ENCODE results near the gene MBNL2.

Gene MBNL2

GRCh38 chr13:97395447-97396136 lies 173.5 kb downstream of the MBNL2 start:
- Histone ChIP-seq H3K4me3 (ENCODE audit: low read length) (no peak overlapping the region), H2AFZ (ENCODE audit: low read depth, low read length) (no peak overlapping the region), H3K9me3 (ENCODE audit: insufficient read depth, low read length) (no peaks in the 10 kb centered on the region), H4K20me1 (ENCODE audit: insufficient read depth, low read length) (no peaks in the 10 kb centered on the region), H3K27ac (ENCODE audit: low read length) (no peak overlapping the region), H3K27me3 (ENCODE audit: low read depth, low read length) (no peaks in the 10 kb centered on the region), H3K9ac (ENCODE audit: low read length) (no peak overlapping the region), H3K4me1 (ENCODE audit: low read length) (no peaks in the 10 kb centered on the region), H3K79me2 (ENCODE audit: low read length) (no peaks in the 10 kb centered on the region), H3K36me3 (replicated peaks; ENCODE audit: low read depth, low read length) (no peaks in the 10 kb centered on the region), H3K4me2 (ENCODE audit: low read length) (no peak overlapping the region)
- no peak for TF ChIP-seq CTCF (IDR thresholded peaks at IDR 0.05; ENCODE audit: low read depth, low read length)
- no peak for TF ChIP-seq EZH2phosphoT487 (IDR thresholded peaks at IDR 0.05; ENCODE audit: low read depth)

GRCh38 chr13:97397267-97397666 lies 175.1 kb downstream of the MBNL2 start:
- H3K9me3 ChIP-seq (ENCODE audit: insufficient read depth, low read length), result no peaks in the 10 kb centered on the region; the same call in 1 of the 2 replicates
- H3K27ac ChIP-seq (ENCODE audit: low read length), result no peak overlapping the region
- H4K20me1 ChIP-seq (ENCODE audit: insufficient read depth, low read length), result no peaks in the 10 kb centered on the region
- no peaks in the 10 kb centered on the region for H3K4me1 ChIP-seq (ENCODE audit: low read length)
- H3K4me2 ChIP-seq (ENCODE audit: low read length), result no peak overlapping the region
- no peak overlapping the region for H3K4me3 ChIP-seq (ENCODE audit: low read length)
- H3K79me2 ChIP-seq (ENCODE audit: low read length), result no peaks in the 10 kb centered on the region
- H3K36me3 ChIP-seq (replicated peaks; ENCODE audit: low read depth, low read length), result no peaks in the 10 kb centered on the region
- no peak for TF ChIP-seq EZH2phosphoT487 (IDR thresholded peaks at IDR 0.05; ENCODE audit: low read depth)
- no peak for TF ChIP-seq CTCF (IDR thresholded peaks at IDR 0.05; ENCODE audit: low read depth, low read length)
- no peak overlapping the region for H2AFZ ChIP-seq (ENCODE audit: low read depth, low read length)
- H3K9ac ChIP-seq (ENCODE audit: low read length), result no peak overlapping the region
- no peaks in the 10 kb centered on the region for H3K27me3 ChIP-seq (ENCODE audit: low read depth, low read length)

- H3K4me1 ChIP-seq (ENCODE audit: low read length), result no peaks in the 10 kb centered on the region
- no peaks in the 10 kb centered on the region for H3K79me2 ChIP-seq (ENCODE audit: low read length)
- no peaks in the 10 kb centered on the region for H3K27me3 ChIP-seq (ENCODE audit: low read depth, low read length)
- TF ChIP-seq CTCF (IDR thresholded peaks at IDR 0.05; ENCODE audit: low read depth, low read length) (no peak), EZH2phosphoT487 (IDR thresholded peaks at IDR 0.05; ENCODE audit: low read depth) (no peak)
- no peak overlapping the region for H3K9ac ChIP-seq (ENCODE audit: low read length)
- H2AFZ ChIP-seq (ENCODE audit: low read depth, low read length), result no peak overlapping the region
- no peak overlapping the region for H3K4me2 ChIP-seq (ENCODE audit: low read length)
- no peak overlapping the region for H3K27ac ChIP-seq (ENCODE audit: low read length)
- H3K9me3 ChIP-seq (ENCODE audit: insufficient read depth, low read length), result no peaks in the 10 kb centered on the region; the same call in 1 of the 2 replicates
- H3K4me3 ChIP-seq (ENCODE audit: low read length), result no peak overlapping the region
- no peaks in the 10 kb centered on the region for H3K36me3 ChIP-seq (replicated peaks; ENCODE audit: low read depth, low read length)
- no peaks in the 10 kb centered on the region for H4K20me1 ChIP-seq (ENCODE audit: insufficient read depth, low read length)
Measured at GRCh38 chr13:97401421-97401820, 179.3 kb downstream of the MBNL2 start.

GRCh38 chr13:97403893-97404750 lies 182.0 kb downstream of the MBNL2 start:
- no peaks in the 10 kb centered on the region; the same call in 1 of the 2 replicates for H3K9me3 ChIP-seq (ENCODE audit: insufficient read depth, low read length)
- H4K20me1 ChIP-seq (ENCODE audit: insufficient read depth, low read length), result no peaks in the 10 kb centered on the region
- H3K4me3 ChIP-seq (ENCODE audit: low read length), result no peak overlapping the region
- H3K36me3 ChIP-seq (replicated peaks; ENCODE audit: low read depth, low read length), result no peaks in the 10 kb centered on the region
- no peak overlapping the region for H3K27ac ChIP-seq (ENCODE audit: low read length)
- no peak overlapping the region for H3K9ac ChIP-seq (ENCODE audit: low read length)
- no peak for TF ChIP-seq CTCF (IDR thresholded peaks at IDR 0.05; ENCODE audit: low read depth, low read length)
- TF ChIP-seq EZH2phosphoT487 (IDR thresholded peaks at IDR 0.05; ENCODE audit: low read depth), result no peak
- H3K79me2 ChIP-seq (ENCODE audit: low read length), result no peaks in the 10 kb centered on the region
- H3K4me1 ChIP-seq (ENCODE audit: low read length), result no peaks in the 10 kb centered on the region
- no peak overlapping the region for H2AFZ ChIP-seq (ENCODE audit: low read depth, low read length)
- H3K4me2 ChIP-seq (ENCODE audit: low read length), result no peak overlapping the region
- peaks cover 10% of the 10 kb centered on the region; the same call in 1 of the 2 replicates for H3K27me3 ChIP-seq (ENCODE audit: low read depth, low read length)
